DMS 273 (cell line): Measurements from ENCODE around the gene SACM1L.

ENCODE experiments used
- DNase-seq: peaks from one replicate; lab custom pipeline; 2025; ENCODE audit not compliant: unreplicated experiment; lab: John Stamatoyannopoulos, UW

The SACM1L gene

DNA sequence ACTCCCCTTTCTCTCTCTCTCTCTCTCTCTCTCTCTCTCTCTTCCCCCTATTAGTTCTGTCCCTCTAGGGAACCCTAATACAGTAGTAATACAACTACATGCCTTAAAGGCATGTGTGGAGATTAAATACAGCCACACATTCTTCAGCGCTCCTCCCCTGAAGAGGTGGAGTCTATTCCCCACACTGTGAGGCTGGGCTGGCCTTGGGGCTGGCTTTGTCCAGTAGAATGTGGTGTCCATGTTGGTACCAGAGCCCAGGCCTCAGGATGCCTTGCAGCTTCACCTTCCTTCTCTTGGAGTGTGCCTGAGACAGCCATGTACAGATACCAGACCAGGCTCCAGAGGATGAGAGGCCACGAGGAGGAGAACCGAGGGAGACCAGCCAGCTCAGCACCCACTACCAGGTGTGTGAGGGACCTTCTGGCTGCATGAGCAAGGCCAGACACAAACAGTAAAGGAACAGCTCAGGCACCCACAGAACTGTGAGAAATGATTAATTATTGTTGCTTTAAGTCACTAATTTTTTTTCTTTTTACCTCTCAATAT, 96.5 kb downstream of the SACM1L start:
- no peak for DNase-seq

DNA sequence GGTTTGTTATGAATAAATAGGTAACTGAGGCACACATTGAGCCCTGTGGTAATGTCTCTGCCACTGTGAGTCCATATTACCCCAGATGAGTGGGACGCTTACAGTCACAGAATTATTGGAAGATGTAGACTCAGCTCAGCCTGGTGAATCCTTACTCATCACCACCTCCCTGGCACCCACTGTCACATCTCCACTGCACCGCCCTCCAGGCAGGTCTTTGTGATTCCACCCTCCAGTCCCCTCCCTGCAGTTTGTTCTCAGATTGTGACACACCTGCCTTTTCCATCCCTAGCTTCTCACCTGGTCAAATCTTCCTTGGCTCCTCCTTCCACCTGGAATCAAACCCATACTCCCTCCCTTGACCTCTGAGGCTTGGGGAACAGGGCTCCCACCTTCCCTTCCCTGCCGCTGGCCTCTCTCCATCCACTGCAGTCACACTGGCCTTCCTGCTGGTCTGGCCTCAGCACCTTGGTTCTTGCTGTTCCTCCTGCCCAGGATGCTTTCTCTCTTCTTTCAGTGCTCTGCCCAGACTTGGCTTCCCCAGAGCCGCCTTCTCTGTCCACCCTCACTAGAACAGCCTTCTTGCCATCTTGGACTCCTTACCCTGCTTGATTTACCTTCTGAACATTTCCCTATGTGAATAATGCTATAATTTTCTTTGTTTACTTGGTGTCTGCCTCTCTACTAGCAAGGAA, 97.8 kb downstream of the SACM1L start:
- DNase-seq: no peak

DNA sequence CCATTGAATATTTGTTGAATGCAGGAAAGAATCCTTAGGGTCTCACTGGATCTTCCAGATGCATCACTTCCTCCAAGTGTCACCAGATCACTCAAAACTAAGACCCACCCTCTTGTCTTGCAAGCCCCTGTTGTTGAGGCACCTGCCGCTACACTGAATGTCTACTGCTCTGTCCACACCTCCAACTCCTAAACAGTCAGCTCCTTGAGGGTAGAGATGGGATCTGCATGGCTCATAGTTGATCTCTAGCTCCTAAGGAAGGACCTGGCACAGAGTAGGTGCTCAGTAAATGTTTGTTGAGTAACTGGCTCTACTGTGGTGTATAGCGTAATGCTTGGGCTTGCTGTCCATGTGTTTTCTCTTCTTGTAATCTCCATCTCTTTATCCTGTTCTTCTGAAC, 98.4 kb downstream of the SACM1L start:
- no peak for DNase-seq

DNA sequence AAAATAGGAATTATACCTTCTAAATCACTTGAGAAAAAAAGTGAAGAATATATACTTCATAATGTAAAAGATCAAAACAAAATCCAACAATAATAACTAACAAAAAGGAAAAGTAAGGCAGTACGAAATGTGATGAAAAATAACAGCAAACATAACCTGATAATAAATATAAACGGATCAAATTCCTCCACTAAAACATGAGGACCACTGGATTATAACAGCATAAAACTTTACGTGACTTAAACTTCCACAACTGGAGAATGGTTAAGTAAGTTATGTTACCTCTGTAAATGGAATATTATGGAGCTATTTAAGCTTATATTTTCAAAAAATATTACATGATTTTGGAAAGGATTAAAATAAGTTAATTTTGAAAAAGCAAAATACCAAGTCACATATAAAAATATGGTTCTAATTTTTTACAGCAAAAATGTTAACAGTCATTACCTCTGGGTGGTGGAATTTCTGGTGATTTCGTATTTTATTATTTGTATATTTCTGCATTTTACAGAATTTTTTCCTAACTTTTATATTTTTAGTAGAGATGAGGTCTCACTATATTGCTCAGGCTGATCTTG, 100.1 kb downstream of the SACM1L start:
- DNase-seq: no peak

DNA sequence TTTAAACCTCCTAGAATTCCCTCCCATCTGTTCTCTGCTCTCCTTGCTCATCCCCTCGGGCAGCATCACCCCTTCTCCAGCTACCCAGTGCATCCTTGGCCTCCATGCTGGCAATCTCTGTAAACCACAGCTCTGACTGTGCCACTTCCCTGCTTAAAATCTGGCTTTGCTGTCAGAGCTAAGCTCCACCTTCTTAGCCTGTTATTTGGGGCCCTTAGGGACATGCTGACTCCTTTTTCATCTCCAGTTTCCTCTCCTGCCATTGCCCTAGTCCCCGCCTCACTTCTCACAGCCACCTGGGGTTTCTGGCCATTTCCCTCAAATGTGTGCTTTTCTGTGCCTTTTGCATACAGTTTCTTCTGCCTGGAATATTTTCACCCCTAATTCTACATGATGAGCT, 101.4 kb downstream of the SACM1L start:
- no peak for DNase-seq

DNA sequence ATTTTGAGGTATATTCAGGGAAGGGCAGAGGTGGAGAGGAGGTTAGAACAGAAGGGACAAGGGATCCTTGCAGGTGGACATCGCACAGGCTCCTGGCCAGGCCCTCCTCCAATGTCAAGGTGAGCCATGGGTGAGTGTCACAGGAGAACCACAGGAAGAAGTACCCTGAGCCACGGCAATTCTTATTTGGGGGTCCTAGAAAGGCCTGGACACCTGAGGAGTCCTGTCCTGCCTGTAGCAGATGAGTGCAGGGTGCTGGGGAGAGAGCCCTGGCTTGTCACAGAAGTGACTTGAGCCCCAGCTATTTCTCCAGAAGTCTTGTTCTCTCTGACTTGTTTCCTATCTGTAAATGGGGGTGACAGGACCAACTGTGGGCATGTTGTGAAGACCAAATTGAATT, 102.8 kb downstream of the SACM1L start:
- no peak for DNase-seq

DNA sequence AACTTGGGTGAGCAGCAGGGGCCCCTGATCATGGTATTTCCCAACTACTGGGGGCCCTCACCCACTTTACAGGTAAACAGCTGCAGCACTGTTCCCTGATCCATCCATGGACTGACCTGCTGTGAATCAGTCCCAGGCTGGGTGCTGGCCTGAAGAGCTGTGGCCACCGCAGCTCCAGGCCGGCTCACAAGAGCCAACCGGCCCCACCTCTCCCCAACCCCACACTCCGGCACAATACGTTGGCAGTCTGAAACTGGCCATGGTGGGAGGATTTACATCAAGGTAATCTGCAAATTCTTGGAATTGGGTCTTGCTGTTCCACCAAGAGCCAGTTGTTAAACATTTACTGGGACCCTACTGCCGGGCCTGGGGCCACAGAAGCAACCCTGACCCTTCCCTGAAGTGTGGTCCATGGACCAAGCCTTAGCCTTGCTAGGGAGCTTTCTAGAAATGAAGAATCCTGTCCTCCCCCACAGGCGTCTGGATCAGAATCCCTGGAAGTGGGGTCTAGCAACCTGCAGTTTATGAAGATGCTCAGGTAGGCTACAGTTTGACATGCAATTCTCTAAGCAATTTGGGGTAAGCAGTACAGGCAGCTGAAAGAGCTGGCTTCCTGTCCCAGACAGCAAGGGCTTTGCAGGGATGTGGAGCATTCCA, 103.4 kb downstream of the SACM1L start:
- no peak for DNase-seq

DNA sequence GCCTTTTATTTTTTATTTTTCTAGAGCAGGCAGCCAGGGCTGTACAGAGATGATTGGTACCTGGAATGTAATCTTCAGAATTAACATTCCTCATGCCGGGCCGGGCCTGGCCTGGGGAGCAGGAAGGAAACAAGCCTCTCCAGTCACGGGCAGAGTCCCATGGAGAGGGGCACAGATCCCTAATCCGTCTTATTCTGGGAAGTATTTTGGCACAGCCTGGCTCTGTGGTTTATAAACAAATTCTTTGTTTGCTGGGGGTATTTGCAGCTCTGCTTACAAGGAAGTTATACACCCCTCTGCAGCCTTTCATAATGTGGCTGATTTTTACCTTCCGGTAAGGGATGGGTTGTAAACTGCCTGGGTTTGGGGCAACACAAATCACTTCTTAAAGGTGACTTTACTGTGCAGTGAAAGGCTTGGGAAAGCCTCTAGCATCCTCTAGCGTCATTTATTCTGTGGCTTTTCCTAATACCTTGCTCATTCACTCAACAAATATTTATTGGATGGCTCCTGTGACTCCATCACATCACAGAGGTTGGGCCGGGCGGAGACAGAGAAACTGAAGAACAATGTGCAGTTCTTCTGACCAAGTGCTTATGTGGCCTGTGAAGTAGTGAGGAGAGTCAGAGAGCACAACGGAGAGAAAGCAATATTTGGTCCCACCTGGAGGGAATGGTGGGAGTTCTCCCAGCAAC, 104.4 kb downstream of the SACM1L start:
- DNase-seq: no peak

DNA sequence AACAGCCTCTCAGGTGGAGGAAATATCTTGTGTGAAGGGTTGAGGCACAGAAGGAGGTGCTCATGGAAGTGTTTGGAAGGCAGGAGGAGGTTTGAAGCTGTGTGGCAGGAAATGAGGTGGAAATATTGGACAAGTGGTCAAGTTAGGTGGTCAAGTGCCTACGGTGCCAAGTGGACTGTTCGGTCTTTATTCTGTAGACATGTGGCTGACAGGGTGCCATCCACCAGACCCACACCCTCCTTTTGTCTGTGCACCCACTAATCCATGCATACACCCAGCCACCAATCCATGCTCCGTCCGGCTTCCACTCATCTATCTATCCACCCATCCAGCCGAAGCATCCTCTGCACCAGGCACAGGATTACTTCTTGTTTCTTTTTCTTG, 105.0 kb downstream of the SACM1L start:
- DNase-seq: no peak

DNA sequence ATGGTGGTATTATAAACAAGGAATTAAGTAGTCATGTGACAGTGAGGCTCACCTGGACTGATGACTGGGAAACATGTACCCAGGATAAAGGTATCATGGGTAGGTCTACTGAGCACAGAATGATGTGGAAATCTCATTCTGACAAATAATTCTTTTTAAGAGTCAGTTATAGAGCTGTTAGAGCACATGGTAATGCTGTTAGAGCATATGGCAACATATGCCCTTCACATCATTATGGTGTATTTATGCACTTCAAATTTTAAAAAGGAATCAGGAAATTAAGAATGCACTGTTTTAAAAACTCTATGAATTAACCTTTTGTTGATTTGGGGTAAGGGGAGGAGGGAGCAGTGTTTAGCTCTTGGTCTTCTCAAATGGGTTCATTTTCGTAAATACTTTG, 105.5 kb downstream of the SACM1L start:
- DNase-seq: no peak
